NCI-H524 treated with DMSO at 0.1 percent for 48 hours (cell line): ENCODE measurements around the gene RTCB.

Experiments used
- DNase-seq: peaks from one replicate; lab custom pipeline; 2025; lab: John Stamatoyannopoulos, UW

The RTCB gene

GRCh38 chr22:32411829-32412592 lies at the start of gene RTCB:
Gene RTCB, minus strand, starts transcription at chr22:32412247. Its CDS starts 91 bp downstream, at chr22:32412156.
- peak; percentile 63 for DNase-seq

- no peak for DNase-seq
Measured at GRCh38 chr22:32457031-32457430, 45.0 kb upstream of the RTCB start.

DNA sequence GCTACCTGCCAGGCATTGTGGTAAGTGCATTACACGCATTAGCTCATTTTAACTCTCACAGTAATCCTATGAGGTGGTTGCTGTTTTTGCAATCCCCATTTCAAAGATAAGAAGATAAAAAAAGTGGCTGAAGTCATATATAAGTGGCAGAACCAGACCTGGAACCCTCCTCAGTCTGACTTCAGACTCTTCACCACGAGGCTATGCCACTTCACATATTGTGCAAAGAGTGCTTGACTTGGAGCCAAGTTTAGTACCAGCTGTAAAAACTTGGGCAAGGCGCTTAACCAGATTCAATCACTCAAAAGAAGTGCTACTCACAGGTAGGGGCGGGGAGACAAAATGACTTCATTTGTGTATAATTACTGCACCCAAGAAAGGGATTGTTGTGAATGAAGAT lies 36.9 kb upstream of the RTCB start:
- no peak for DNase-seq

GRCh38 chr22:32446321-32446720 lies 34.3 kb upstream of the RTCB start:
- no peak for DNase-seq

DNA sequence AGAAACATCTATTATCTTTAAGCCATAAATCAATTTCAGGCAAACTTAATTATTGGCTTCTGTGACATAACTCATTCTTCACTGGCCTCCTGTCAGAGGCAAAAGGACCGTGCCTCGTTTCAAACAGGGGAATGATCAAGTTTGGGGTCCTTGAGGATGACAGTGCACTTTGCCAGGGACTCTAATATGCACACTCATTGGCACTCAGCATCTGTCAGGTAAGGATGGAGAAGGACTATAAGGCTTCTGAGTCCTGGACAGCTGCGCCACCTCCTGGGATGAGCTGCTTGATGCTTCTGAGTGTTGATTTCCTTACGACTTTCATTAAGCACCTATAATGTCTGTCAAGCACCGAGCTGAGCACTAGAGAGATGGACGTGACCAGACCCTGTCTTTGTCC lies 32.0 kb upstream of the RTCB start:
- DNase-seq = peak; percentile 45

- no peak for DNase-seq
Measured at GRCh38 chr22:32430352-32430751, 18.3 kb upstream of the RTCB start.

- DNase-seq = no peak
Measured at GRCh38 chr22:32426881-32427280, 14.8 kb upstream of the RTCB start.

- no peak for DNase-seq
Measured at GRCh38 chr22:32423664-32424063, 11.6 kb upstream of the RTCB start.

DNA sequence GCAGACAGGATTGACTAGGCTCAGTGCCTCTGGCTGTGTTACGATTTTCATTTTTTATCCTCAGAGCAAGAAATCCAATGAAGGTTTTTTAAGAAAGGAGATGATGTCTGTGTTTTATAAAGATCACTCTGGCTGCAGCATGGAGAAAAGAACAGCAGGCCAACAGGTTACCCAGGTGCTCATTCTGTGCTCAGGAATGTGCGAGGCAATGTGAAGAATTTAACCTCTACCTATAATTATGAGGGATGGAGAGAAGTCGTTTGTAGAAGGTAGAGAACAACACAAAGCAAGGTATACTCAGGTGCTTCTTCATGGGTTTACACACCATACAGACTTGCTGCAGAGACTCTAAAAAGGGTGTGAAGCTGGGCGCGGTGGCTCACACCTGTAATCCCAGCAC lies 10.0 kb upstream of the RTCB start:
- DNase-seq = no peak

- no peak for DNase-seq
Measured at GRCh38 chr22:32421484-32421883, 9.4 kb upstream of the RTCB start.

DNA sequence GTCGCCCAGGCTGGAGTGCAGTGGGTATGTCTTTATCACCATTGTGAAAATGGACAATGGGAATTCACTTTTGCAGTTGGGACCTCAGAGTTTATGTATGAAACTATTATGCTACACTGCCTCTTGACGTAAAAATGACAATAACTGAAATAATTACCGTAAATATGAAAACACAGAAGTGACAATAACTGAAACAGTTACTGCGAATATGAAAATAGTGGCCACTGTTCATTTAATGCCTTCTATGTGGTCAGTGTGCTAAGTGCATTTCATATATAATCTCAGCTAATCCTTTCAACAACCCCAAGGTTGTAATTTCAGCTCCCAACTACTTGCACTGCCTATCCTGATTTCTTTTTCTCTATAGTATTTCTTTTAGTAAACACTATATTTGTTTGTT lies 5.9 kb upstream of the RTCB start:
- no peak for DNase-seq

GRCh38 chr22:32416556-32417085 lies 4.6 kb upstream of the RTCB start:
- no peak for DNase-seq

DNA sequence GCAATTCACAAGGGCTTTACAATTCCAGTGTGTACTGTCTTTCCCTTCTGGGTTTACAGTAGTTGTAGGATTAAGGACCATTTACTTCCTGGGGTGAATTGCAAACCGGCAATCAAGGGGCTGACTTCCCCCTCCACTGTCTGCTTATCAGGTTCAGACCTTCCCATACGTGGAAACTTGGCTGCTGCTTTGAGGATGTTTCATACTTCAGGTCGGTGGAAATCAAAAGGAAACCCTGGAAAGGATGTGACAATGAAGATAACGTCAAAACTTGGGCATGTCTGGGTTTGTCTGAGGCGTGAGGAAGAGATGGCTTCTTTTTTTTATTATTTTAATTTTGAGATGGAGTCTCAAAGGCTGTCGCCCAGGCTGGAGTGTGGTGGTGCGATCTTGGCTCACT lies 2.1 kb upstream of the RTCB start:
- DNase-seq = no peak

DNA sequence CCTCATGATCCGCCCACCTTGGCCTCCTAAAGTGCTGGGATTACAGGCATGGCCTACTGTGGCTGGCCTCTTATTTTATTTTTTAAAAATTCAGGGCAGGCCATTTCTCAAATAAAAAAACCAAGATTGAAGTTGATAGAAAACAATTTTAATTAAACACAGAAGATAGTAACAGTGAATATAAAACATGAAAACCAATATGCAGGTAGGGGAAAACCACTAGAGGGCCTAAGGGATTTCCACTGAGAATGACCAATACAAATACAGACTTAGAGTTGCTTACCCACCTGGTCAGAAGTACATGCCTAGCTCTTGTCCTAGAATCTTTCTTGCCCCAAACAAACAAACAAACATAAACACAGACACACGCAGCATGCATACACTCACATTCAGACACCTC lies 1.7 kb upstream of the RTCB start:
- DNase-seq = peak; percentile 5

GRCh38 chr22:32411402-32411801 lies 645 bp downstream of the RTCB start:
- no peak for DNase-seq

GRCh38 chr22:32410459-32410858 lies 1.6 kb downstream of the RTCB start:
- no peak for DNase-seq

- DNase-seq = no peak
Measured at GRCh38 chr22:32409977-32410376, 2.1 kb downstream of the RTCB start.

GRCh38 chr22:32407936-32408335 lies 4.1 kb downstream of the RTCB start:
- no peak for DNase-seq

DNA sequence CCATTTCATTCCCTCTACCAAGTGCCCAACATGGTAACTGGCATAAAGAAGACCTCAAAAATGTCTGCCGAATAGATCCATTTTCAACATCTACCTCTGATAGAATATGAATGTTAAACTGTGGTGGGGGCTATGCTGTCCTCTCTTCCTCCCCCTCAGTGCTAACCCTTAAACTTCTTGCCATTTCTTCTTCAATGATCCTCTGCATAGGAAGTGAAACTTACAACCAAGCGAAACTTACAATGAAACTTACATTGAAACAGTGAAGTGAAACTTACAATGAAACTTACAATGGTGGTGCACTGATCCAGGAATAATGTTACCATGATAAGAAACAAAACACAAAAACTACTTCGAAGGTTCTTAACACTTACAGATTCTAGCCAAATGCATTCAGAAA lies 4.7 kb downstream of the RTCB start:
- no peak for DNase-seq

GRCh38 chr22:32404021-32404420 lies 8.0 kb downstream of the RTCB start:
- DNase-seq = no peak

DNA sequence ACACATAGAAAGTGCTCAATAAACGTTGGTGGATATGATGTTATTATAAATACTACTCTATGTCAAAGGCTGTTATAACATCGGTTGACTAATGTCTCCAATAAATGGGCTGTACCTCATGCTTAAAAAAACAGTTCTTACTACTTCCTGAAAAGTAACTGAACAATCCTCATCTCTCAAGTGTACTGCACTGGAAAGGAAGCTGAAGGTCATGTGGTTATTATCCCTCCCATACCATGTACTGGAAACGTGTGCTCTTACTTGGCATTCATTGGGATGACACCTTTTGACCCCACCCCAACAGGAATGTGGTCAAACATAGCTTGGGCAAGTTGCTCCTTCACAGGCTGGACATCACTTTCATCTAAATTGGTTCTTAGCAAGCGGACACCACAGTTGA lies 10.6 kb downstream of the RTCB start:
- DNase-seq = no peak

DNA sequence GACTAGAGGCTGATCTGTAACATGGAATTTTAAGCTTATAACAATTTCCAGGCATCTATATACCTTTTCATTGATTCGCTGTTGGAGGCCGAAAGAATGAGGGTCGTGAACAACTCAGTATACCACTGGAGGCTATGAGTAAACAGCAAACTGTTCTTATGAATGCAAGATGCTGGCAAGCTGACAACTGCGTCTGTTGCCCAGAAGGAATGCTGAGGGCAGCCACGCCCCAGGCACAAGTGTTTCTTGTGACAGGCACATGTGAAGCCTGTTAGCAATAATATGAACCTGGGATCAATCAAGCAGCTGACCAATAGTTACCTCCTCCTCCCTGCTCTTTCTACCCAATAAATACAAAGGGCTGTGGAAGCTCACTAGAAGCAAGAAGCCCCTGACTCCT lies 15.3 kb downstream of the RTCB start:
- no peak for DNase-seq

DNA sequence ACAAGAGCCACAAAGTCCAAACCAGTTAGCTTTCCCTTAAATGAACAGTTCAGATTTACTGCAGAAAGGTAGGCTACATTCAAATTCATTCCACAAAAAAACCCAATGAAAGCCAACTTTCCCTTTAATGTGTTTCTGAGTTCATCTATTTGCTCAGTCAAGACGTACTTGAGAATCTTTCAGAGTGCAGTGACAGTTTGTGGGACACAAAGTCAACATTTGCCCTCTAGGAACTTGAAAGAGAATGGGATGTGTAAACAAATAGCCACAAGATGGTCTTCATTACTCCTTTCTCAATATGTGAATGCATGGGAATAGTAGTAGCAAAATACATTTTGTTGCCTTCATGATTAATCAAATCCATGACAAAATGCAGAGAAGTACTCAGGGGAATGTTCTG lies 15.8 kb downstream of the RTCB start:
- no peak for DNase-seq

- DNase-seq = no peak
Measured at GRCh38 chr22:32395107-32395506, 16.9 kb downstream of the RTCB start.
